GM11168 (cell line): ENCODE measurements around the gene CORO2A.
"Not testable (repeated sequence)": the region's sequence is repeated elsewhere in the genome, so short reads cannot be mapped to it uniquely, and the experiment has no call there.

Source experiments
- in situ Hi-C: fragments of 300-500 bp; cut with MboI; formaldehyde crosslinking; loops from one replicate; pipeline ENCODE4 v1.12.0; 2022; ENCODE audit warnings: low sequenced_read_pairs; ENCODE audit not compliant: unreplicated experiment

Gene CORO2A

GRCh38 chr9:98174502-98174918 is 17.9 kb downstream of the CORO2A start:
- in situ Hi-C loops, result not testable (repeated sequence)

- in situ Hi-C loops, result no loop called here
Measured at GRCh38 chr9:98173181-98173580, 19.3 kb downstream of the CORO2A start.

DNA sequence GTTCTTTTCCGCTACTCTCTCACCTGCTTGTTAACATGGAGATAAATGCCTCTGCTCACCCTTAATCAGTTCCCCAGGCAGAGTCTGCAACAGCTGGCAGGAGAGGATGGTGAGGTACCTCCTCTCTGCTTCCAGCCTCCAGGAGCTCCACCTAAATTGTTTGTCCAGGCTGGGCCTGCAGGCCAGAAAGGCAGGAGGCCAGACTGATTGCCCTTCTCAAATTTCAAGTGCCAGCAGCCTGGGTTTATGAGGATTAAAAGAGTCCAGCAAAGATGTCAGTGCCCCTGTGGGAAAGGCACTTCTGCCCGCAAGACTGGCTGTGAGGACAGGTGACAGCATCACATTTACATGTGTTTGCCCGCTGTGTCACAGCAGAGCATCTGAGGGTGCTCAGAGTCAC is 19.8 kb downstream of the CORO2A start:
- in situ Hi-C loops, result no loop called here

DNA sequence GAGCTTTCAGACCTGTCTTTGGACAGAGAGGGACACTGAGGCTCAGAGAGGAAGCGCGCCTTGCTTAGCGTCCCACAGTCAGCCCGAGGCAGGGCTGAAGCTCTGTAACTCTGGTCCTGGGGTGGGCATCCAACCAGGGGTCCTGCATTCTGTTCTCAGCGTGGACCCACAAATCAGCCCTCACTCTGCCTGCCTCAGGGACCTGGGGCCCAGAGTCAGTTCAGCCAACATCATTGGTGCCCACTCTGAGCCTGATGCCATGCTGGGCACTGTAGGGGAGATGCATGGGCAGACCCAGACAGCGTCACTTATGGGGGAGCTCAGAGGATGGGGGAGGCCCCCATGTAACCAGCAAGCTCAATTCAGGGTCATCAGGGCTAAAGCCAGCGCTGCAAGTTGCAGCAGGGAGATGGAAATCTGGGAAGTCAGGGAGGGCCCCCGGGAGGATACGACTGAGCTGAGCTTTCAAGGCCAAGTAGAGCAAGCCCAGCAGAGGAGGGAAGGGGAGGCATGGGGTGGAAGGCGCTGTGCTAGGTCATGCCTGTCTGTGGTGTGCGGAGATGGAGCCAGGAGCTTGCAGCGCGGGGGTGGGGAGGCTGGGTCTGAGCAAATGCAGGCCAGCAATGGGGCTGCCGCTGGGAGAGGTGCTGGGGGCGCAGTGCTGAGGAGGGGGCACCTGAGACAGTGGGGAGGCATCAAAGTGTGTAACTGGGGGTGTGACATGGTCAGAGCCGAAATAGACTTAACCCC is 21.1 kb downstream of the CORO2A start:
- in situ Hi-C loops, result no loop called here

DNA sequence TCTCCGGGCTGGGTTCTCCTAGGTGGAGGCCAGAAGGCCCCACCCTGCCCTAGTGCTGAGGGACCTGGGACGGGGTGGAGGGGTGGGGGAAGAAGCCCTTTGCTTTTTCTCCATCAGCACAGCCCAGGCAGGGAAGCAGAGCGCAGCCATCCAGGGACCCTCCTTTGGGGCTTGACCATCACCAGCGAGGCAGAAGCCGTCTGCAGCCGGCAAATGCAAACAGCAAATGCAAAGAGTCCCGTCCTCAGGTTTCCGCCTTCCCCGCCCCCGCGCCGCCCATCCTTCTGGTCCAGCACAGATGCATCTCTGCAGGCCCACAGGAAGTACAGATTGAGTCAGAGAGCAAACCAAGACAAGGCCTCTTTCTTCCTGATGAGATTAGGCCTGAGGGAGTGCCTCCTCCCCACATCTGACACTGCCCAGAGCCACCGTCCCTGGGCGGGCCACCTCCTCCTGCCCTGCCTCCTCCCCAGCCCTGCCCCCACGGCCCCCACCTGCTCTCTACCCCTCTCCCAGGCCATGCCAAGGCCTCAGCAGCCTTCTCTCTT is 23.4 kb downstream of the CORO2A start:
- in situ Hi-C loops, result no loop called here

- in situ Hi-C loops, result no loop called here
Measured at GRCh38 chr9:98168153-98168780, 24.2 kb downstream of the CORO2A start.

- in situ Hi-C loops, result no loop called here
Measured at GRCh38 chr9:98164912-98165311, 27.5 kb downstream of the CORO2A start.

DNA sequence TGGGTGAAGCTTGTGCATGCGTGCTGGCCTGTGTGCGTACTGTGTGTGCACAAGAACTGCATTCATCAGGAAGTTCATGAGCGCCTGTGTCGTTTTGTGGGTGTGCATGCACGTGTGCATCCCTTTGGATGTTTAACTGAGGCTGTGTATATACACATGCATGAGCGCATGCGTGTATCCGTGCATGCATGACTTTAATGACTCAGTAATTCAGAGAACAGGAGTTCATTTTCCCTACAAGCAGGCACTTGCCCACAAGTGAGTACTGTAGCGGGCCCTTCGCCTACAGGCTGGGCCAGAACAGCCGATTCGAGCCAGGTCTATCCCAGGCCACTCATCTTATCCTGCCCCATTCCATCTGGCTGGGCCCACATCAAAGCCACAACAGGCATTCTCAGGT is 29.8 kb downstream of the CORO2A start:
- in situ Hi-C loops, result no loop called here

DNA sequence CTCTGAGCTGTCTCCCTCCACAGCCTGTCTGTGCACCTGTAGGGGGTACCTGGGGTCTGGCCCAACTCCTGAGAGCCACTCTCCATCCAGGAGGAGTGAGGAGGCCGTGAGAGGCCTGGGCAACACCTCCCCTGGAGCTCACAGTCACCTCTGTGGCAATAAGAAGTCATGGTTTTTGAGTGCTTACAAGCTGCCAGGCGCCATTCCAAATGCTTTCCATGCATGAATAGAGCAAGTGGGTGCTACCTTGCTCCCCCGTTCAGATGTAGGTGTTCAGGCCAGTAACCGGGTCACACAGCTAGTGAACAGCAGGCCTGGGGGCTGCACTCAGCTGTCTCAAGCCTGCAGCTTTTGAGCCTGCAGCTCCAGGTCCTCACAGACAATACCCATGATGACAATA is 30.6 kb downstream of the CORO2A start:
- in situ Hi-C loops, result no loop called here

DNA sequence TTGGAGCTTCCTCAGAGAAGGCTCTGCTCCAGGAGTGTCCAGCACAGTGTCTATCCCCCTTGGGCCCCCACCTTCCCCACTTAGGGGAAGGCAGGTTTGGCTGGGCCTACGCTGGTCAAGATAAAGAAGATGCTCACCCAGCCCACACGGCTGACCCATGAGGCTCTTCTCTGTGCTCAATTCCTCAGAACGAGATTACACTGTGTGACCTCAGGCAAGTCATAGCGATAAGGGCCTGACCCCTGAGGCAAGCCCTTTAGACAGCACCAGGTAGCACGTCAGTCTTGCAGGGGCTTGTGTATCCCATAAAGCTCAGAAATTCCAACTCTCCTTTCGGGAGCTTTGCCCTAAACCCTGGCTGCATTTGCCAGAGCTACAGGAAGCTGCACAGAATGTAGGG is 32.6 kb downstream of the CORO2A start:
- in situ Hi-C loops, result no loop called here

DNA sequence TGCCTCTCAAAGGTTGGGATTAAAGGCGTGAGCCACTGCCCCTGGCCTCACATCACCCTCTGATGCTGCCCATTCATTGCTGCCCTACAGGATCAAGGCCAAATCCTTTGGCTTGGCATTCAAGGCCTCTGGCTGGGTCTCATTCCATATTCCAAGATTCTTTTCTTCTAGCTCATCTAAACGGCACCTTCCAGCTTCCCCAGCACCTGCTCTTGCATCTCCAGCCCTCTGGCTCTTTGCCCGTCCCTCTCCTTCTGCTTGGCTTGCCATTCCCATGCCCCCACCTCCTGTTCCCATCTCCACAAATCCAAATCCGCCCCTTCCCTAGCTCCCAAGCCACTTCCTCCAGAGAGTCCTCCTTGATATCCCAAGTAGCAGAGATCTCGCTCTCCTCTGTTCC is 33.1 kb downstream of the CORO2A start:
- in situ Hi-C loops, result no loop called here

GRCh38 chr9:98158071-98158831 is 34.2 kb downstream of the CORO2A start:
- in situ Hi-C loops, result no loop called here

DNA sequence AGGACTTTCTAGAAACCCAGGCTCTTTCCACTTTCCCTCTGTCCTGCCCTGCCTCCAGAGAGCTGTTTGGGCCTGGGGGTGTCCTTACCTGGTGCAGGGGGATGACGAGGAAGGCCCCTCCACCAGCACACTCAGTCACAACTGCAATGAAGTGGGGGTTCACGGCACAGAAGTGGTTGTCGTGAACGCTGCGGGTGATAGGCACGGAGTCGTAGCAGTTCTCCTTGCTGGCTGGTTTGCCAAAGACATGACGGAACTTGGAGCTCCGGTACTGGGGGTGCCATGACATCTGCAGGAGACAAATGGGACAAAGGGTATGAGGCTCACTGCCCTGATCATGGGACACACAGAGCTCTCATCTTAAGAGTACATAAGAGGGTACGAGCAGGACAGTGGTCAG is 35.1 kb downstream of the CORO2A start:
- in situ Hi-C loops, result no loop called here

DNA sequence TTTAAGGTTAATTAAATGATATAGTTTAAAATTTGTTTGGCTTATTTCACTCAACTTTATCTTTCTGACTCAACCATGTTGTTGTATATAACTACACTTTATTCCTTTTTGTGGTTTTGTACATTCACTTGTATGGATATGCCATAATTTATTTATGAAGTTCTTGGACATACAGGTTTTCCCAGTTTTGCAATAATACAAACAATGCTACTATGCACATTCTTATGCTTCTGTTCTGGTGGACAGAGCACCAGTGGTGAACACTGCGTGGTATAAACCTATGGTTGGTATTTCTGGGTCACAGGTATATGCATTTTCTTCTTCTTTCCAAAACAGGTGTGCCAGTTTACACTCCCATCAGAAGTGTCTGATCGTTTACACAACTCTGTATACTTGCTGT is 37.8 kb downstream of the CORO2A start:
- in situ Hi-C loops, result no loop called here

- in situ Hi-C loops, result no loop called here
Measured at GRCh38 chr9:98152526-98152925, 39.9 kb downstream of the CORO2A start.

GRCh38 chr9:98150721-98151120 is 41.7 kb downstream of the CORO2A start:
- in situ Hi-C loops, result no loop called here

- in situ Hi-C loops, result no loop called here
Measured at GRCh38 chr9:98150164-98150563, 42.3 kb downstream of the CORO2A start.

DNA sequence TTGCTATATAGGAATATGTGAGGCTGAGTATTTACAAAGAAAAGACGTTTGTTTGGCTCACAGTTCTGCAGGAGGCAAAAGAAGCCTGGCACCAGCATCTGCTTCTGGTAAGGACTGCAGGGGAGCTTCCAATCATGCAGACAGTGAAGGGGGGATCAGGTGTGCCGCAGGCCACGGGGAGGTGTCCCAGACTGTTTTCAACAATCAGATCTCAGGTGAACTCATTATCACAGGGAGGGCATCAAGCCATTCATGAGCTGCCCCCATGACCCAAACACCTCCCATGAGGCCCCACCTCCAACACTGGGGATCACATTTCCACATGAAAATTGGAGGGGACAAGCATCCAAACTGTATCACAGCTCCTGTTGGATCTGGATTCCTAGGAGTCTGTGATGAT is 43.0 kb downstream of the CORO2A start:
- in situ Hi-C loops, result no loop called here

GRCh38 chr9:98148486-98148885 is 44.0 kb downstream of the CORO2A start:
- in situ Hi-C loops, result no loop called here

- in situ Hi-C loops, result no loop called here
Measured at GRCh38 chr9:98147582-98147981, 44.9 kb downstream of the CORO2A start.
